H9 (cell line): Measurements from ENCODE around the gene NDUFC2. TPM values are rescaled to one million over a fixed set of nuclear protein-coding genes. Genes with fewer than 3 reads are reported as not detected.

Source experiments
- DNase-seq: peaks from one replicate; pipeline ENCODE4 v3.0.0-alpha.2; 2017
- H2AFZ ChIP-seq: one replicate; pipeline ENCODE4 v1.6.1; 2013; ENCODE audit warnings: mild to moderate bottlenecking, low read length, control low read depth, moderate library complexity
- H2AK5ac ChIP-seq: 2 replicates; pipeline ENCODE4 v1.6.1; 2013; ENCODE audit warnings: low read length, control low read depth, mixed read lengths; ENCODE audit not compliant: insufficient read length
- H2BK120ac ChIP-seq: one replicate; pipeline ENCODE4 v1.6.1; 2013; ENCODE audit warnings: low read depth, mild to moderate bottlenecking, low read length, control low read depth, inconsistent platforms; ENCODE audit not compliant: poor library complexity, severe bottlenecking
- H2BK12ac ChIP-seq: 2 replicates; pipeline ENCODE4 v1.6.1; 2013; ENCODE audit warnings: low read length, control low read depth, mixed read lengths, low read depth; ENCODE audit not compliant: insufficient read length
- H2BK15ac ChIP-seq: 2 replicates; pipeline ENCODE4 v1.6.1; 2013; ENCODE audit warnings: low read depth, low read length, control low read depth
- H2BK20ac ChIP-seq: one replicate; pipeline ENCODE4 v1.6.1; 2013; ENCODE audit warnings: low read depth, mild to moderate bottlenecking, low read length, control low read depth, inconsistent platforms; ENCODE audit not compliant: poor library complexity, severe bottlenecking
- H2BK5ac ChIP-seq: 2 replicates; pipeline ENCODE4 v1.6.1; 2013; ENCODE audit warnings: low read length, control low read depth, mixed read lengths; ENCODE audit not compliant: insufficient read length
- H3K14ac ChIP-seq: 2 replicates; pipeline ENCODE4 v1.6.1; 2013; ENCODE audit warnings: low read length, control low read depth; ENCODE audit not compliant: insufficient read depth
- H3K18ac ChIP-seq: 2 replicates; pipeline ENCODE4 v1.6.1; 2013; ENCODE audit warnings: low read depth, mild to moderate bottlenecking, mixed read lengths, low read length, control low read depth; ENCODE audit not compliant: insufficient read length
- H3K23ac ChIP-seq: 2 replicates; pipeline ENCODE4 v1.6.1; 2013; ENCODE audit warnings: low read length, control low read depth, mixed read lengths, low read depth; ENCODE audit not compliant: insufficient read length
- H3K23me2 ChIP-seq: 2 replicates; pipeline ENCODE4 v1.6.1; 2013; ENCODE audit warnings: low read depth, mild to moderate bottlenecking, mixed read lengths, low read length, control low read depth; ENCODE audit not compliant: insufficient read length, poor library complexity, severe bottlenecking
- H3K27ac ChIP-seq: 2 replicates; pipeline ENCODE4 v1.5.1; 2013; ENCODE audit warnings: low read length, control low read depth, mixed read lengths, low read depth; ENCODE audit not compliant: insufficient read length
- H3K27me3 ChIP-seq: 2 replicates; pipeline ENCODE4 v1.6.1; 2013; ENCODE audit warnings: low read length, control low read depth, inconsistent platforms; ENCODE audit not compliant: insufficient read depth
- H3K4ac ChIP-seq: 2 replicates; pipeline ENCODE4 v1.6.1; 2013; ENCODE audit warnings: low read depth, mild to moderate bottlenecking, control low read depth, inconsistent platforms, low read length, moderate library complexity
- H3K4me1 ChIP-seq: 2 replicates; pipeline ENCODE4 v1.6.1; 2013; ENCODE audit warnings: low read length, control low read depth, inconsistent platforms; ENCODE audit not compliant: insufficient read depth
- H3K4me2 ChIP-seq: 2 replicates; pipeline ENCODE4 v1.6.1; 2013; ENCODE audit warnings: low read length, control low read depth, mixed read lengths; ENCODE audit not compliant: insufficient read length, insufficient read depth
- H3K56ac ChIP-seq: 2 replicates; pipeline ENCODE4 v1.6.1; 2013; ENCODE audit warnings: low read depth, mild to moderate bottlenecking, mixed read lengths, low read length, control low read depth; ENCODE audit not compliant: insufficient read length
- H3K79me1 ChIP-seq: 2 replicates; pipeline ENCODE4 v1.6.1; 2013; ENCODE audit warnings: low read depth, mild to moderate bottlenecking, moderate library complexity, low read length, control low read depth, inconsistent platforms; ENCODE audit not compliant: insufficient read depth, poor library complexity, severe bottlenecking
- H3K79me2 ChIP-seq: 2 replicates; pipeline ENCODE4 v1.6.1; 2013; ENCODE audit warnings: low read length, control low read depth, inconsistent platforms; ENCODE audit not compliant: insufficient read depth
- H3K9ac ChIP-seq: 2 replicates; pipeline ENCODE4 v1.6.1; 2013; ENCODE audit warnings: low read length, control low read depth, mixed read lengths; ENCODE audit not compliant: insufficient read length; ENCODE audit errors: extremely low read depth
- H3K9me3 ChIP-seq: one replicate; pipeline ENCODE4 v1.6.1; 2013; ENCODE audit warnings: low read depth, low read length, inconsistent platforms; ENCODE audit not compliant: control insufficient read depth
- H3T11ph ChIP-seq: one replicate; pipeline ENCODE4 v1.6.1; 2013; ENCODE audit warnings: mild to moderate bottlenecking, low read length, control low read depth, inconsistent platforms
- H4K20me1 ChIP-seq: one replicate; pipeline ENCODE4 v1.6.1; 2013; ENCODE audit not compliant: control insufficient read depth, insufficient read length, insufficient read depth
- H4K5ac ChIP-seq: 2 replicates; pipeline ENCODE4 v1.6.1; 2013; ENCODE audit warnings: low read depth, mild to moderate bottlenecking, mixed read lengths, low read length, control low read depth; ENCODE audit not compliant: insufficient read length
- H4K8ac ChIP-seq: replicated peaks from 2 replicates; pipeline ENCODE4 v1.6.1; 2013; ENCODE audit warnings: low read length, control low read depth, mixed read lengths, low read depth; ENCODE audit not compliant: insufficient read length
- H4K91ac ChIP-seq: 2 replicates; pipeline ENCODE4 v1.6.1; 2013; ENCODE audit warnings: low read depth, mild to moderate bottlenecking, moderate library complexity, mixed read lengths, low read length, control low read depth; ENCODE audit not compliant: insufficient read length
- H3K27ac Mint-ChIP-seq, 3 experiments: 2 replicates in 2 of 3; 3 replicates in 1 of 3; pipeline ENCODE4 v1.8.0; 2020 to 2021; ENCODE audit warnings: mixed read lengths in 3 of 3, mild to moderate bottlenecking in 1 of 3, moderate library complexity in 1 of 3
- H3K27me3 Mint-ChIP-seq: 2 replicates; pipeline ENCODE4 v1.8.0; 2021; ENCODE audit warnings: low read depth, mild to moderate bottlenecking, moderate library complexity, mixed read lengths
- H3K36me3 Mint-ChIP-seq, 3 experiments: 2 replicates in 2 of 3; 3 replicates in 1 of 3; pipeline ENCODE4 v1.8.0; 2020 to 2021; ENCODE audit warnings: low read depth in 3 of 3, mixed read lengths in 3 of 3; ENCODE audit not compliant: insufficient read depth in 1 of 3
- H3K4me1 Mint-ChIP-seq, 2 experiments: 2 replicates each; pipeline ENCODE4 v1.8.0; 2020; ENCODE audit warnings: mixed read lengths in 2 of 2
- H3K4me3 Mint-ChIP-seq, 2 experiments: 2 replicates in 1 of 2; 3 replicates in 1 of 2; pipeline ENCODE4 v1.8.0; 2020 to 2021; ENCODE audit warnings: mild to moderate bottlenecking in 2 of 2, mixed read lengths in 2 of 2, moderate library complexity in 1 of 2
- H3K9me3 Mint-ChIP-seq, 2 experiments: 2 replicates in 1 of 2; 3 replicates in 1 of 2; pipeline ENCODE4 v1.8.0; 2020; ENCODE audit warnings: mild to moderate bottlenecking in 2 of 2, mixed read lengths in 2 of 2, moderate library complexity in 1 of 2
- WGBS: extraction: QIAGEN DNeasy Blood & Tissue Kit; methylation state at CpG from one replicate; pipeline ENCODE4 v1.1.7; 2013; ENCODE audit warnings: missing lambda C conversion rate, low lambda C conversion rate, mixed read lengths; ENCODE audit not compliant: insufficient read length; ENCODE audit errors: extremely low coverage; 5-methylcytosine and 5-hydroxymethylcytosine counted together
- total RNA-seq: library from RNA; stranded (reverse); gene quantifications from 2 replicates; pipeline ENCODE4 v1.2.1, GENCODE V29; 2021
- TF ChIP-seq, protein P1 (sequence below): fragments of 200-600 bp; sonication (generic); conservative IDR thresholded peaks from 3 replicates; pipeline ENCODE4 v1.8.0; 2021; ENCODE audit warnings: antibody characterized with exemption, mild to moderate bottlenecking

NDUFC2 gene
- total RNA-seq, 1 experiment from 2014 or later: 247 TPM

- TF ChIP-seq, protein P1, sequence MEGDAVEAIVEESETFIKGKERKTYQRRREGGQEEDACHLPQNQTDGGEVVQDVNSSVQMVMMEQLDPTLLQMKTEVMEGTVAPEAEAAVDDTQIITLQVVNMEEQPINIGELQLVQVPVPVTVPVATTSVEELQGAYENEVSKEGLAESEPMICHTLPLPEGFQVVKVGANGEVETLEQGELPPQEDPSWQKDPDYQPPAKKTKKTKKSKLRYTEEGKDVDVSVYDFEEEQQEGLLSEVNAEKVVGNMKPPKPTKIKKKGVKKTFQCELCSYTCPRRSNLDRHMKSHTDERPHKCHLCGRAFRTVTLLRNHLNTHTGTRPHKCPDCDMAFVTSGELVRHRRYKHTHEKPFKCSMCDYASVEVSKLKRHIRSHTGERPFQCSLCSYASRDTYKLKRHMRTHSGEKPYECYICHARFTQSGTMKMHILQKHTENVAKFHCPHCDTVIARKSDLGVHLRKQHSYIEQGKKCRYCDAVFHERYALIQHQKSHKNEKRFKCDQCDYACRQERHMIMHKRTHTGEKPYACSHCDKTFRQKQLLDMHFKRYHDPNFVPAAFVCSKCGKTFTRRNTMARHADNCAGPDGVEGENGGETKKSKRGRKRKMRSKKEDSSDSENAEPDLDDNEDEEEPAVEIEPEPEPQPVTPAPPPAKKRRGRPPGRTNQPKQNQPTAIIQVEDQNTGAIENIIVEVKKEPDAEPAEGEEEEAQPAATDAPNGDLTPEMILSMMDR: no peak
- Histone ChIP-seq H4K5ac (no peak overlapping the region), H3K4me1 (no peaks in the 10 kb centered on the region), H2AK5ac (no peak overlapping the region), H2BK20ac (no peak overlapping the region), H3K4ac (no peak overlapping the region), H2AFZ (no peak overlapping the region), H3K27ac (no peak overlapping the region), H2BK120ac (no peak overlapping the region), H3K9ac (no peak overlapping the region), H2BK12ac (no peak overlapping the region), H3K79me2 (no peaks in the 10 kb centered on the region), H3K27me3 (no peaks in the 10 kb centered on the region), H3K23me2 (no peaks in the 10 kb centered on the region), H3K4me2 (no peak overlapping the region), H4K91ac (no peak overlapping the region), H4K20me1 (no peaks in the 10 kb centered on the region), H4K8ac (no peak overlapping the region), H3K56ac (no peak overlapping the region), H3T11ph (no peak overlapping the region), H3K18ac (no peak overlapping the region), H3K9me3 (no peaks in the 10 kb centered on the region), H3K14ac (no peak overlapping the region), H2BK5ac (no peak overlapping the region), H3K23ac (no peak overlapping the region), H3K79me1 (peaks cover 3% of the 10 kb centered on the region), H2BK15ac (no peak overlapping the region)
- no CpG with 5 or more reads among the region's 3 CpGs for WGBS
- Mint-ChIP-seq H3K4me1 (peaks cover 0 to 3% of the 10 kb centered on the region in 2 experiments; a peak in 1 of 4 replicates), H3K36me3 (peaks cover 5 to 29% (median 13%) of the 10 kb centered on the region in 3 experiments; a peak in 6 of 7 replicates), H3K27me3 (no peaks in the 10 kb centered on the region), H3K27ac (no peak overlapping the region; a peak in 1 of 7 replicates), H3K9me3 (no peaks in the 10 kb centered on the region), H3K4me3 (no peak overlapping the region)
- no peak for DNase-seq
These were observed 47.7 kb upstream of the NDUFC2 start for GRCh38 chr11:78127403-78127802.
